Mesendoderm (in vitro differentiated cells): ENCODE data around the gene CASQ1. TPM values are rescaled to one million over a fixed set of nuclear protein-coding genes. Genes with fewer than 3 reads are reported as not detected.
A peak's percentile ranks its signal among the peaks of the same experiment; 100 is the strongest.

Source experiments
- DNase-seq: peaks from one replicate; pipeline ENCODE4 v3.0.0; 2013
- H2AK5ac ChIP-seq: 2 replicates; pipeline ENCODE4 v1.6.1; 2013; ENCODE audit warnings: low read length, inconsistent platforms
- H2BK120ac ChIP-seq: 2 replicates; pipeline ENCODE4 v1.6.1; 2013; ENCODE audit warnings: low read depth, mild to moderate bottlenecking, low read length, moderate library complexity, mixed read lengths
- H2BK15ac ChIP-seq: replicated peaks from 2 replicates; pipeline ENCODE4 v1.6.1; 2013; ENCODE audit warnings: low read depth, mild to moderate bottlenecking, moderate library complexity
- H2BK5ac ChIP-seq: 2 replicates; pipeline ENCODE4 v1.6.1; 2013; ENCODE audit warnings: low read length, inconsistent platforms
- H3K18ac ChIP-seq: 2 replicates; pipeline ENCODE4 v1.6.1; 2013; ENCODE audit warnings: mild to moderate bottlenecking, low read length, mixed read lengths
- H3K23ac ChIP-seq: one replicate; pipeline ENCODE4 v1.6.1; 2013; ENCODE audit warnings: low read length
- H3K27ac ChIP-seq: 2 replicates; pipeline ENCODE4 v1.5.1; 2013; ENCODE audit warnings: low read depth, mild to moderate bottlenecking, inconsistent platforms, low read length, moderate library complexity
- H3K27me3 ChIP-seq: 2 replicates; pipeline ENCODE4 v1.6.1; 2013; ENCODE audit warnings: low read length, control low read depth, mild to moderate bottlenecking, inconsistent platforms; ENCODE audit not compliant: insufficient read depth, poor library complexity
- H3K36me3 ChIP-seq: 2 replicates; pipeline ENCODE4 v1.6.1; 2013; ENCODE audit warnings: low read length, inconsistent platforms; ENCODE audit not compliant: control insufficient read depth, insufficient read depth
- H3K4ac ChIP-seq: one replicate; pipeline ENCODE4 v1.6.1; 2013; ENCODE audit warnings: low read depth, mild to moderate bottlenecking, low read length, moderate library complexity
- H3K4me1 ChIP-seq: 2 replicates; pipeline ENCODE4 v1.6.1; 2013; ENCODE audit warnings: low read depth, low read length, inconsistent platforms; ENCODE audit not compliant: control insufficient read depth
- H3K4me2 ChIP-seq: 2 replicates; pipeline ENCODE4 v1.6.1; 2013; ENCODE audit warnings: low read length
- H3K4me3 ChIP-seq: 2 replicates; pipeline ENCODE4 v1.5.1; 2013; ENCODE audit warnings: mild to moderate bottlenecking, low read length
- H3K56ac ChIP-seq: one replicate; pipeline ENCODE4 v1.6.1; 2013; ENCODE audit warnings: low read length
- H3K79me1 ChIP-seq: 2 replicates; pipeline ENCODE4 v1.6.1; 2013; ENCODE audit warnings: low read length, inconsistent platforms
- H3K79me2 ChIP-seq: 2 replicates; pipeline ENCODE4 v1.6.1; 2013; ENCODE audit warnings: mild to moderate bottlenecking, low read length; ENCODE audit not compliant: control insufficient read depth, insufficient read depth
- H3K9ac ChIP-seq: 2 replicates; pipeline ENCODE4 v1.6.1; 2013; ENCODE audit warnings: low read length, inconsistent platforms
- H4K5ac ChIP-seq: one replicate; pipeline ENCODE4 v1.6.1; 2013; ENCODE audit warnings: low read length
- H4K8ac ChIP-seq: one replicate; pipeline ENCODE4 v1.6.1; 2013; ENCODE audit warnings: low read depth, mild to moderate bottlenecking, control low read depth, low read length, moderate library complexity
- WGBS: extraction: QIAGEN DNeasy Blood & Tissue Kit; methylation state at CpG from one replicate; pipeline ENCODE4 v1.1.7; 2013; ENCODE audit warnings: low lambda C conversion rate, missing lambda C conversion rate; ENCODE audit not compliant: insufficient coverage; ENCODE audit errors: extremely low coverage; 5-methylcytosine and 5-hydroxymethylcytosine counted together
- polyA plus RNA-seq, 2 experiments: library from polyadenylated mRNA; stranded (reverse); fragments of 200-250 nt; gene quantifications; one replicate each; pipeline ENCODE4 v1.2.3, GENCODE V29; 2013

The CASQ1 gene
- 2.6 TPM for polyA plus RNA-seq (2013, experiment 1 of 2)
- polyA plus RNA-seq (2013, experiment 2 of 2) = 2.5 TPM

- Histone ChIP-seq H3K9ac (no peak within 1 kb of the TSS), H3K56ac (peak within 1 kb of the TSS; percentile 61), H3K4ac (peak within 1 kb of the TSS; percentile 46), H3K27me3 (no peaks in the 10 kb centered on the region), H3K4me3 (no peak within 1 kb of the TSS), H4K5ac (no peak within 1 kb of the TSS), H3K23ac (no peak within 1 kb of the TSS), H3K4me2 (no peak within 1 kb of the TSS), H2BK5ac (peak within 1 kb of the TSS; percentile 37), H3K4me1 (peaks cover 30% of the 10 kb centered on the region), H2BK120ac (no peak within 1 kb of the TSS), H3K18ac (peak within 1 kb of the TSS; percentile 22), H4K8ac (no peak within 1 kb of the TSS), H3K27ac (no peak within 1 kb of the TSS), H2AK5ac (peak within 1 kb of the TSS; percentile 90), H3K79me2 (no peaks in the 10 kb centered on the region), H3K79me1 (no peaks in the 10 kb centered on the region), H3K36me3 (no peaks in the 10 kb centered on the region), H2BK15ac (no peak within 1 kb of the TSS)
- no CpG with 5 or more reads among the region's 15 CpGs for WGBS
- no peak for DNase-seq
Measured at GRCh38 chr1:160189649-160190625, at the start of gene CASQ1. Gene CASQ1, plus strand, starts transcription at chr1:160190575. Its CDS starts 177 bp downstream, at chr1:160190752.

DNA sequence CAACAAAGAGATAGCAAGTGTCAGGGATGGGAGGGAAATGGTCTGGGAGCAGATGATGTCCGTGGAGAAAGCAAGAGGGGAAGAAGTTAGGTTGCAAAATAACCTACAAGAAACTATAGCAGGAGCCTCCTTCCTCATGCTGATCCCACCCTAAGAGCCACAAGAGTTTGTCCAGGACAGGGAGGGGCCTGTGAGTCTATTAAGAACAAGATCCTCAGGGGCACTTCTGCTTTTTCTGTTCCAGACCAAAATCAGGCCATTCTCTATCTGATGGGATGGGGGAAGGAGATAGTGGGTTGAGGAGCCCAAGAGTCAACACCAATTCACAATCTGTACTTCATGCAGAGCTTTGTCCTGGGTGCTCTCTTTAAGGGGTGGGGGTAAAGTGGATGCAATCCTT, 46.7 kb upstream of the CASQ1 start:
- Histone ChIP-seq H3K79me2 (no peaks in the 10 kb centered on the region), H2BK5ac (no peak overlapping the region), H3K4me1 (no peaks in the 10 kb centered on the region), H4K8ac (no peak overlapping the region), H3K23ac (no peak overlapping the region), H4K5ac (no peak overlapping the region), H3K36me3 (no peaks in the 10 kb centered on the region), H2AK5ac (no peak overlapping the region), H2BK120ac (no peak overlapping the region), H3K9ac (no peak overlapping the region), H3K79me1 (no peaks in the 10 kb centered on the region), H3K56ac (no peak overlapping the region), H3K27ac (no peak overlapping the region), H3K27me3 (no peaks in the 10 kb centered on the region), H3K4me3 (no peak overlapping the region), H3K4me2 (no peak overlapping the region), H3K18ac (no peak overlapping the region), H3K4ac (no peak overlapping the region), H2BK15ac (no peak overlapping the region)
- DNase-seq = no peak
- whole genome bisulfite sequencing = no CpG with 5 or more reads among the region's 1 CpG

GRCh38 chr1:160144921-160145320, 45.5 kb upstream of the CASQ1 start:
- no peaks in the 10 kb centered on the region for H3K27me3 ChIP-seq
- peak; percentile 66 for DNase-seq
- no peak overlapping the region for H3K4ac ChIP-seq
- no peak overlapping the region for H3K4me3 ChIP-seq
- no peak overlapping the region for H2BK120ac ChIP-seq
- H3K56ac ChIP-seq = no peak overlapping the region
- H2BK15ac ChIP-seq = no peak overlapping the region
- no peak overlapping the region for H3K9ac ChIP-seq
- no peak overlapping the region for H3K27ac ChIP-seq
- WGBS = no CpG with 5 or more reads among the region's 4 CpGs
- no peak overlapping the region for H4K5ac ChIP-seq
- no peak overlapping the region for H2AK5ac ChIP-seq
- no peaks in the 10 kb centered on the region for H3K4me1 ChIP-seq
- no peaks in the 10 kb centered on the region for H3K36me3 ChIP-seq
- H3K79me2 ChIP-seq = no peaks in the 10 kb centered on the region
- no peak overlapping the region for H3K23ac ChIP-seq
- no peaks in the 10 kb centered on the region for H3K79me1 ChIP-seq
- no peak overlapping the region for H3K18ac ChIP-seq
- H3K4me2 ChIP-seq = no peak overlapping the region
- no peak overlapping the region for H4K8ac ChIP-seq
- H2BK5ac ChIP-seq = no peak overlapping the region

GRCh38 chr1:160146107-160146506, 44.3 kb upstream of the CASQ1 start:
- Histone ChIP-seq H3K4me3 (no peak overlapping the region), H4K8ac (no peak overlapping the region), H3K9ac (no peak overlapping the region), H2BK15ac (no peak overlapping the region), H2BK5ac (no peak overlapping the region), H3K79me1 (no peaks in the 10 kb centered on the region), H3K23ac (no peak overlapping the region), H3K4me1 (no peaks in the 10 kb centered on the region), H2AK5ac (no peak overlapping the region), H3K27ac (no peak overlapping the region), H3K4me2 (no peak overlapping the region), H4K5ac (no peak overlapping the region), H3K27me3 (no peaks in the 10 kb centered on the region), H3K79me2 (no peaks in the 10 kb centered on the region), H3K18ac (no peak overlapping the region), H3K36me3 (no peaks in the 10 kb centered on the region), H3K56ac (no peak overlapping the region), H3K4ac (no peak overlapping the region), H2BK120ac (no peak overlapping the region)
- WGBS = no CpG with 5 or more reads among the region's 14 CpGs
- DNase-seq = no peak

DNA sequence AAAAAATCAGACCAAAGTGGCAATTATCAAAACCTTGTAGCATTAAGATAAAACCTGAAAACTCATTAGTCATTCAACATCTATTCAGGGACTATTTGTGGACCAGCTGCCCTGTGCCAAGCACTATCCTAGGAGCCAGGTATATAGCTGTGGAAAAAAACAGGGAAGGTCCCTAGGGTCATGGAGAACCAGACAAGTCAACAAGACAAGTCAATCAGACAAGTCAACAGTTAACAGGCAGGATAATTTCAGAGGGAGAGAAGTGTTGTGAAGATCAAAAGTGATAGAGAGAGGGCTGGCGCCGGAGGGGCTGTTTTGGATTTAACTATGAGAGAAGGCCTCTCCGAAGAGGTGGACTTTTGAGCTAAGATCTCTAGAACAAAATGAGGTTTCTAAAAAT, 42.3 kb upstream of the CASQ1 start:
- Histone ChIP-seq H3K9ac (no peak overlapping the region), H2BK15ac (no peak overlapping the region), H3K27me3 (no peaks in the 10 kb centered on the region), H2BK5ac (no peak overlapping the region), H3K36me3 (no peaks in the 10 kb centered on the region), H4K5ac (no peak overlapping the region), H3K4ac (no peak overlapping the region), H3K4me1 (no peaks in the 10 kb centered on the region), H3K56ac (no peak overlapping the region), H3K4me2 (no peak overlapping the region), H3K27ac (no peak overlapping the region), H3K4me3 (no peak overlapping the region), H3K23ac (no peak overlapping the region), H4K8ac (no peak overlapping the region), H2AK5ac (no peak overlapping the region), H3K79me1 (no peaks in the 10 kb centered on the region), H2BK120ac (no peak overlapping the region), H3K18ac (no peak overlapping the region), H3K79me2 (no peaks in the 10 kb centered on the region)
- DNase-seq = no peak
- no CpG with 5 or more reads among the region's 3 CpGs for WGBS
